PC-9 (cell line): ENCODE measurements around the gene ANKDD1A.

Experiments
- EZH2 ChIP-seq: fragments of 200-600 bp; sonication (generic); IDR thresholded peaks from 2 replicates; pipeline ENCODE4 v1.8.0; 2017; ENCODE audit warnings: antibody characterized with exemption, low read depth
- TF ChIP-seq, protein P1 (sequence below): fragments of 200-600 bp; sonication (generic); conservative IDR thresholded peaks from 2 replicates; pipeline ENCODE4 v1.6.1; 2017; ENCODE audit warnings: mixed run types, antibody characterized with exemption, mild to moderate bottlenecking, moderate library complexity

DNA sequence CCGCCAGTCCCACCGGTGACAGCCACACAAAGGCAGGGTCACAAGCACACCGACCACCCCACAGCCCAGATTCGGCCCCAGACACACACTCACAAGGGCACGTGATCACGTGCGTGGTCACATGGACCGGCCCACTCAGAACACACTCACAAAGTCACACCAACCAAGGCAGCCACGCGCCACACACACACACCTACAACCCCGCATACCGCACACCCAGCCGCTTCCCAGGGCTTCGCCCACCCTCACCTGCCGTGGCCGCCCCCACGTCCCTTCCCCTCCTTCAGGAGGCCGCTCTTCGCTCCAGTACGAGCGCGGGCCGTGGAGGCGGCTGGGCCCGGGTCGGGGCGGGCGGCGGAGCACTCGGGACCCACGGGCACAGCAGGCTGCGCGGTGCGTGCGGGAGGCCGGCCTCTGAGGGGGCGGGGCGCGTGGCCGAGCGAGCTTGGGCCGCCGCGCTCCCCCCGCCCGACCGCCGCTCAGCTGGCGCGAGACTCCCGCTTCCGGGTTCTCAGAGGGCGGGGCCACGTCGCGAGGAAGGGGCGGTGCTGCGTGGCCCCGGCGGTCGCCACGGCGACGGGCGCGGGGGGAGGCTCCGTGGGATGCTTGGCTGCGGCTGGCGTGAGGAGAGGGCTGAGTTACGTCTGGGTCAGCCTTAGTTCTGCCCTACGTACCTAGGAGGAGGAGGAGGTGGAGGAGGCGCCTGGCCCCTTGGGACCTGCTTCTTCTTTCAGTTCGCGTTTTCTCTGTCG, 77.9 kb downstream of the ANKDD1A start, which contains the start of gene SPG21:
- TF ChIP-seq, protein P1, sequence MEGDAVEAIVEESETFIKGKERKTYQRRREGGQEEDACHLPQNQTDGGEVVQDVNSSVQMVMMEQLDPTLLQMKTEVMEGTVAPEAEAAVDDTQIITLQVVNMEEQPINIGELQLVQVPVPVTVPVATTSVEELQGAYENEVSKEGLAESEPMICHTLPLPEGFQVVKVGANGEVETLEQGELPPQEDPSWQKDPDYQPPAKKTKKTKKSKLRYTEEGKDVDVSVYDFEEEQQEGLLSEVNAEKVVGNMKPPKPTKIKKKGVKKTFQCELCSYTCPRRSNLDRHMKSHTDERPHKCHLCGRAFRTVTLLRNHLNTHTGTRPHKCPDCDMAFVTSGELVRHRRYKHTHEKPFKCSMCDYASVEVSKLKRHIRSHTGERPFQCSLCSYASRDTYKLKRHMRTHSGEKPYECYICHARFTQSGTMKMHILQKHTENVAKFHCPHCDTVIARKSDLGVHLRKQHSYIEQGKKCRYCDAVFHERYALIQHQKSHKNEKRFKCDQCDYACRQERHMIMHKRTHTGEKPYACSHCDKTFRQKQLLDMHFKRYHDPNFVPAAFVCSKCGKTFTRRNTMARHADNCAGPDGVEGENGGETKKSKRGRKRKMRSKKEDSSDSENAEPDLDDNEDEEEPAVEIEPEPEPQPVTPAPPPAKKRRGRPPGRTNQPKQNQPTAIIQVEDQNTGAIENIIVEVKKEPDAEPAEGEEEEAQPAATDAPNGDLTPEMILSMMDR = no peak
- no peak for TF ChIP-seq EZH2
